Liver (tissue), 9 donors: ENCODE measurements around the gene TMEM94. TPM values are rescaled to one million over a fixed set of nuclear protein-coding genes. Genes with fewer than 3 reads are reported as not detected.

Experiments
- DNase-seq: peaks from one replicate; pipeline ENCODE4 v3.0.0-alpha.2; 2017; ENCODE audit warnings: low spot score
- H3K27ac ChIP-seq, 2 donors: one replicate each; pipeline ENCODE4 v1.7.0; 2013; ENCODE audit warnings: inconsistent platforms in 2 of 2, low read length in 2 of 2, control low read depth in 1 of 2, low read depth in 1 of 2, mild to moderate bottlenecking in 1 of 2
- H3K27me3 ChIP-seq, 4 donors: one replicate each; pipeline versions ENCODE4 v1.6.1 to v1.7.0; 2013; ENCODE audit warnings: low read length in 3 of 4, inconsistent platforms in 1 of 4, mild to moderate bottlenecking in 1 of 4, moderate library complexity in 1 of 4; ENCODE audit not compliant: control insufficient read depth in 4 of 4, insufficient read depth in 4 of 4
- H3K36me3 ChIP-seq, 4 donors: one replicate each; pipeline versions ENCODE4 v1.6.1 to v1.7.0; 2013; ENCODE audit warnings: low read length in 3 of 4, mild to moderate bottlenecking in 3 of 4, low read depth in 1 of 4, moderate library complexity in 1 of 4; ENCODE audit not compliant: control insufficient read depth in 4 of 4, insufficient read depth in 3 of 4
- H3K4me1 ChIP-seq, 4 donors: one replicate each; pipeline versions ENCODE4 v1.6.1 to v1.7.0; 2013; ENCODE audit warnings: low read length in 3 of 4, mild to moderate bottlenecking in 3 of 4, moderate library complexity in 1 of 4; ENCODE audit not compliant: control insufficient read depth in 4 of 4, insufficient read depth in 4 of 4
- H3K4me3 ChIP-seq, 3 donors: one replicate each; pipeline versions ENCODE4 v1.6.1 to v1.7.0; 2013; ENCODE audit warnings: low read length in 3 of 3, control low read depth in 1 of 3, low read depth in 1 of 3, mild to moderate bottlenecking in 1 of 3
- H3K9ac ChIP-seq, 2 donors: one replicate each; pipeline ENCODE4 v1.7.0; 2013; ENCODE audit warnings: low read length in 2 of 2, mild to moderate bottlenecking in 2 of 2, moderate library complexity in 2 of 2, control low read depth in 1 of 2, low read depth in 1 of 2
- H3K9me3 ChIP-seq, 4 donors: one replicate each; pipeline versions ENCODE4 v1.6.1 to v1.7.0; 2013; ENCODE audit warnings: low read length in 3 of 4; ENCODE audit not compliant: control insufficient read depth in 4 of 4
- ATF3 ChIP-seq: IDR thresholded peaks from 2 replicates; pipeline ENCODE4 v1.6.1; 2016; ENCODE audit warnings: antibody characterized with exemption
- CTCF ChIP-seq: fragments of 150-350 bp; IDR thresholded peaks from 2 replicates; pipeline ENCODE4 v1.5.1; 2017; ENCODE audit warnings: improper control_type of control experiment, low read depth, low read length; ENCODE audit not compliant: missing input control
- EGR1 ChIP-seq, 2 donors: IDR thresholded peaks; 2 replicates each; pipeline ENCODE4 v1.6.1; 2016 to 2018; ENCODE audit warnings: antibody characterized with exemption in 2 of 2, low read depth in 2 of 2
- FOXA2 ChIP-seq: IDR thresholded peaks from 2 replicates; pipeline ENCODE4 v1.6.1; 2016; ENCODE audit warnings: antibody characterized with exemption
- GABPA ChIP-seq, 2 donors: IDR thresholded peaks in 1 of 2; conservative IDR thresholded peaks in 1 of 2; 2 replicates each; pipeline ENCODE4 v1.6.1; 2016; ENCODE audit warnings: antibody characterized with exemption in 2 of 2, mild to moderate bottlenecking in 1 of 2, moderate library complexity in 1 of 2
- HNF4A ChIP-seq, 2 donors: conservative IDR thresholded peaks; 2 replicates each; pipeline ENCODE4 v1.6.1; 2016; ENCODE audit warnings: antibody characterized with exemption in 2 of 2, mild to moderate bottlenecking in 2 of 2
- JUND ChIP-seq, 2 donors: IDR thresholded peaks; 2 replicates each; pipeline ENCODE4 v1.6.1; 2016; ENCODE audit warnings: antibody characterized with exemption in 2 of 2
- MAX ChIP-seq: IDR thresholded peaks from 2 replicates; pipeline ENCODE4 v1.6.1; 2016; ENCODE audit warnings: antibody characterized with exemption
- NR2F2 ChIP-seq: IDR thresholded peaks from 2 replicates; pipeline ENCODE4 v1.6.1; 2016; ENCODE audit warnings: antibody characterized with exemption
- RAD21 ChIP-seq, 2 donors: IDR thresholded peaks; 2 replicates each; pipeline ENCODE4 v1.6.1; 2016; ENCODE audit warnings: antibody characterized with exemption in 2 of 2, mild to moderate bottlenecking in 2 of 2
- REST ChIP-seq: IDR thresholded peaks from 2 replicates; pipeline ENCODE4 v1.6.1; 2016; ENCODE audit warnings: antibody characterized with exemption, mild to moderate bottlenecking
- RXRA ChIP-seq, 2 donors: IDR thresholded peaks; 2 replicates each; pipeline ENCODE4 v1.6.1; 2017 to 2018; ENCODE audit warnings: antibody characterized with exemption in 2 of 2, mild to moderate bottlenecking in 1 of 2
- SP1 ChIP-seq: IDR thresholded peaks from 2 replicates; pipeline ENCODE4 v1.6.1; 2018; ENCODE audit warnings: antibody characterized with exemption, mild to moderate bottlenecking
- TAF1 ChIP-seq: conservative IDR thresholded peaks from 2 replicates; pipeline ENCODE4 v1.6.1; 2016; ENCODE audit warnings: antibody characterized with exemption, mild to moderate bottlenecking
- YY1 ChIP-seq: IDR thresholded peaks from 2 replicates; pipeline ENCODE4 v1.6.1; 2016; ENCODE audit warnings: antibody characterized with exemption, mild to moderate bottlenecking
- WGBS: extraction: QIAGEN DNeasy Blood & Tissue Kit; methylation state at CpG from one replicate; pipeline ENCODE4 v1.1.7; 2013; 5-methylcytosine and 5-hydroxymethylcytosine counted together
- polyA plus RNA-seq, 2 donors: library from polyadenylated mRNA; stranded (reverse) in 1 of 2; unstranded in 1 of 2; fragments of 200-250 nt in 1 of 2; fragments of >200 nt in 1 of 2; fragmentation: Nextera tagmentation in 1 of 2; extraction: Ambion mirVana in 1 of 2; gene quantifications; one replicate each; pipeline versions ENCODE4 v1.2.1 to v1.2.3, GENCODE V29; 2013 to 2015
- total RNA-seq, 2 donors: library from RNA; depleted of rRNA; stranded (reverse); fragments of >200 nt; gene quantifications; one replicate each; pipeline ENCODE4 v1.2.3, GENCODE V29; 2014
- donor health status: healthy.
- donor health status: healthy.
- donor health status: healthy.
- donor health status: healthy.
- donor health status: healthy.

TMEM94 gene
- total and polyA plus RNA-seq, 4 donors: 15.6 to 31.0 (median 20.1) TPM

GRCh38 chr17:75540923-75541503 is 84.6 kb downstream of the TMEM94 start:
- 64% methylated on average over 4 of the region's 4 CpGs for WGBS
- no peak for DNase-seq
- Histone ChIP-seq H3K9me3 (no peaks in the 10 kb centered on the region), H3K9ac (no peak overlapping the region), H3K27me3 (no peaks in the 10 kb centered on the region), H3K4me1 (peaks cover 9 to 41% (median 22%) of the 10 kb centered on the region in 4 donors), H3K36me3 (peaks cover 0 to 2% (median 0%) of the 10 kb centered on the region in 4 donors), H3K27ac (no peak overlapping the region), H3K4me3 (no peak overlapping the region)
- TF ChIP-seq YY1 (no peak), TAF1 (no peak), FOXA2 (no peak), MAX (no peak), NR2F2 (no peak), CTCF (no peak), ATF3 (no peak), RAD21 (IDR thresholded peaks at IDR 0.05) (no peak), EGR1 (IDR thresholded peaks at IDR 0.05; ENCODE audit: low read depth in 2 of 2) (no peak), JUND (IDR thresholded peaks at IDR 0.05) (no peak)

GRCh38 chr17:75542229-75542628 is 85.8 kb downstream of the TMEM94 start:
- H3K36me3 ChIP-seq: peaks cover 0 to 3% (median 2%) of the 10 kb centered on the region in 4 donors
- DNase-seq: no peak
- H3K9me3 ChIP-seq: no peaks in the 10 kb centered on the region
- H3K4me1 ChIP-seq: peaks cover 9 to 41% (median 22%) of the 10 kb centered on the region in 4 donors
- no peak overlapping the region for H3K9ac ChIP-seq
- no peaks in the 10 kb centered on the region for H3K27me3 ChIP-seq
- TF ChIP-seq REST: no peak
- no peak for TF ChIP-seq SP1
- TF ChIP-seq GABPA (IDR thresholded peaks at IDR 0.05 in 1 of 2, conservative IDR thresholded peaks at IDR 0.05 in 1 of 2): no peak
- no peak for TF ChIP-seq HNF4A (conservative IDR thresholded peaks at IDR 0.05)
- TF ChIP-seq TAF1: no peak
- TF ChIP-seq FOXA2: no peak
- no peak for TF ChIP-seq YY1
- no peak for TF ChIP-seq NR2F2
- TF ChIP-seq RXRA (IDR thresholded peaks at IDR 0.05): no peak
- no peak for TF ChIP-seq CTCF
- no peak overlapping the region for H3K27ac ChIP-seq
- no peak overlapping the region for H3K4me3 ChIP-seq
- WGBS: 87% methylated on average over 8 of the region's 8 CpGs
